PC-3 (cell line): ENCODE data around the gene RASL10B. TPM values are rescaled to one million over a fixed set of nuclear protein-coding genes. Genes with fewer than 3 reads are reported as not detected.

Source experiments
- ATAC-seq: fragments of 200-7000 bp; cut with Tn5 transposase; 2 replicates; pipeline ENCODE4 v1.9.1; 2020; ENCODE audit warnings: mild to moderate bottlenecking, moderate library complexity
- BruUV-seq: library from RNA; stranded (reverse); fragments of 400-500 nt; replicated peaks from 2 replicates; lab custom pipeline; 2021; lab: Mats Ljungman, UMichigan
- CTCF ChIA-PET: fragments of 300-600 bp; sonication (Branson Sonifier 250); formaldehyde crosslinking; loops from one replicate; lab custom pipeline; 2022; ENCODE audit warnings: antibody characterized with exemption; lab: Charles Lee
- POLR2A ChIA-PET: fragments of 300-600 bp; sonication (Branson Sonifier 250); formaldehyde crosslinking; loops from one replicate; lab custom pipeline; 2022; ENCODE audit warnings: antibody characterized with exemption; ENCODE audit not compliant: unreplicated experiment; lab: Charles Lee
- DNase-seq: peaks from one replicate; pipeline ENCODE4 v3.0.0-alpha.2; 2015
- H2AFZ ChIP-seq: fragments of 300-600 bp; sonication (generic); 2 replicates; pipeline ENCODE4 v1.6.0; 2016; ENCODE audit warnings: antibody characterized with exemption, low read length
- H3F3A ChIP-seq: fragments of 300-600 bp; sonication (generic); one replicate; pipeline ENCODE4 v1.6.0; 2017; ENCODE audit warnings: antibody characterized with exemption, low read length, control low read depth, mild to moderate bottlenecking; ENCODE audit not compliant: unreplicated experiment
- H3K27ac ChIP-seq: fragments of 300-600 bp; sonication (generic); 2 replicates; pipeline ENCODE4 v1.5.1; 2016; ENCODE audit warnings: mild to moderate bottlenecking, low read length
- H3K27me3 ChIP-seq: fragments of 300-600 bp; sonication (generic); 2 replicates; pipeline ENCODE4 v1.6.1; 2016; ENCODE audit warnings: low read length, mixed read lengths
- H3K36me3 ChIP-seq: fragments of 300-600 bp; sonication (generic); 2 replicates; pipeline ENCODE4 v1.6.1; 2016; ENCODE audit warnings: low read depth, mixed run types, low read length, mixed read lengths
- H3K4me1 ChIP-seq: fragments of 300-600 bp; sonication (generic); 2 replicates; pipeline ENCODE4 v1.5.1; 2016; ENCODE audit warnings: low read length; ENCODE audit not compliant: insufficient read depth
- H3K4me2 ChIP-seq: fragments of 300-600 bp; sonication (generic); 2 replicates; pipeline ENCODE4 v1.6.0; 2016; ENCODE audit warnings: low read length
- H3K4me3 ChIP-seq: fragments of 300-600 bp; sonication (generic); 2 replicates; pipeline ENCODE4 v1.5.1; 2016; ENCODE audit warnings: mild to moderate bottlenecking, low read length, mixed read lengths
- H3K79me2 ChIP-seq: fragments of 300-600 bp; sonication (generic); 2 replicates; pipeline ENCODE4 v1.6.1; 2017; ENCODE audit warnings: low read length, mixed read lengths
- H3K9ac ChIP-seq: fragments of 300-600 bp; sonication (generic); 2 replicates; pipeline ENCODE4 v1.6.0; 2016; ENCODE audit warnings: mild to moderate bottlenecking, low read length
- H3K9me2 ChIP-seq: fragments of 300-600 bp; sonication (generic); replicated peaks from 2 replicates; pipeline ENCODE4 v1.6.1; 2016; ENCODE audit warnings: mixed run types, low read length, mixed read lengths
- H3K9me3 ChIP-seq: fragments of 300-600 bp; sonication (generic); 2 replicates; pipeline ENCODE4 v1.6.1; 2016; ENCODE audit warnings: low read length, mixed read lengths
- H4K20me1 ChIP-seq: fragments of 300-600 bp; sonication (generic); 2 replicates; pipeline ENCODE4 v1.6.1; 2016; ENCODE audit warnings: low read length, mixed read lengths
- CTCF ChIP-seq: fragments of 300-600 bp; sonication (generic); conservative IDR thresholded peaks from 2 replicates; pipeline ENCODE4 v1.5.1; 2017; ENCODE audit warnings: antibody characterized with exemption, low read depth, mild to moderate bottlenecking, low read length
- EZH2 ChIP-seq: fragments of 300-600 bp; sonication (generic); IDR thresholded peaks from one replicate; pipeline ENCODE4 v1.6.1; 2017; ENCODE audit warnings: antibody characterized with exemption, mild to moderate bottlenecking, low read length; ENCODE audit not compliant: unreplicated experiment
- EZH2phosphoT487 ChIP-seq: fragments of 300-600 bp; sonication (generic); IDR thresholded peaks from 2 replicates; pipeline ENCODE4 v1.6.1; 2018; ENCODE audit warnings: mild to moderate bottlenecking, antibody characterized with exemption, low read length, borderline replicate concordance
- intact Hi-C: fragments of 100-400 bp; cut with micrococcal nuclease; formaldehyde crosslinking; loops from 2 replicates; pipeline ENCODE4 v1.9.0; 2023
- total RNA-seq: library from RNA; depleted of rRNA; stranded (reverse); fragments of >200 nt; gene quantifications from 2 replicates; pipeline ENCODE4 v1.2.3, GENCODE V29; 2014

Gene RASL10B
- total RNA-seq, 1 experiment from 2014 or later: 0.77 TPM

- Histone ChIP-seq H3K9me2 (no peaks in the 10 kb centered on the region), H3K9ac (no peak overlapping the region), H3K36me3 (peaks cover 6% of the 10 kb centered on the region; the same call in 1 of the 2 replicates), H3F3A (no peaks in the 10 kb centered on the region), H3K4me1 (peaks cover 5% of the 10 kb centered on the region; the same call in 1 of the 2 replicates), H3K79me2 (no peaks in the 10 kb centered on the region), H2AFZ (no peak overlapping the region), H3K27me3 (no peaks in the 10 kb centered on the region), H4K20me1 (no peaks in the 10 kb centered on the region), H3K4me3 (no peak overlapping the region), H3K9me3 (no peaks in the 10 kb centered on the region), H3K27ac (no peak overlapping the region), H3K4me2 (no peak overlapping the region)
- TF ChIP-seq EZH2: no peak
- TF ChIP-seq CTCF: no peak
- no peak for TF ChIP-seq EZH2phosphoT487
- intact Hi-C loops: no loop called here
- DNase-seq (no peak), ATAC-seq (no peak)
- CTCF ChIA-PET: interaction anchor here (0.8 kb wide), 1 partner anchor 161 kb away, joined by 3 read pairs; no protein-coding TSS in a partner anchor
- POLR2A ChIA-PET: no interaction called here
- no TSS peak for BruUV-seq
Measured at GRCh38 chr17:35705230-35705629, 26.2 kb upstream of the RASL10B start.

- ATAC-seq (peak; percentile 93), DNase-seq (peak; percentile 41)
- Histone ChIP-seq H3K4me3 (no peak overlapping the region), H3K9me2 (no peaks in the 10 kb centered on the region), H3K4me1 (peaks cover 5% of the 10 kb centered on the region; the same call in 1 of the 2 replicates), H3K27me3 (no peaks in the 10 kb centered on the region), H3K9ac (no peak overlapping the region), H3K4me2 (no peak overlapping the region), H4K20me1 (no peaks in the 10 kb centered on the region), H3F3A (no peaks in the 10 kb centered on the region), H3K79me2 (no peaks in the 10 kb centered on the region), H2AFZ (no peak overlapping the region), H3K36me3 (peaks cover 11% of the 10 kb centered on the region; the same call in 1 of the 2 replicates), H3K9me3 (no peaks in the 10 kb centered on the region), H3K27ac (0 out of 2 replicates have a peak overlapping the region, but pooled peaks have one; percentile 3)
- POLR2A ChIA-PET: no interaction called here
- CTCF ChIA-PET: interaction anchor here (0.8 kb wide), 1 partner anchor 162 kb away, joined by 3 read pairs; no protein-coding TSS in a partner anchor
- TF ChIP-seq EZH2phosphoT487 (no peak), EZH2 (no peak), CTCF (no peak)
- BruUV-seq: no TSS peak
- intact Hi-C loops: no loop called here
Measured at GRCh38 chr17:35705705-35706104, 25.7 kb upstream of the RASL10B start.

GRCh38 chr17:35708149-35708548 lies 23.3 kb upstream of the RASL10B start:
- POLR2A ChIA-PET: no interaction called here
- H3K9me3 ChIP-seq: no peaks in the 10 kb centered on the region
- H3K9me2 ChIP-seq: no peaks in the 10 kb centered on the region
- H3K4me2 ChIP-seq: no peak overlapping the region
- intact Hi-C loops: no loop called here
- no peaks in the 10 kb centered on the region for H3K27me3 ChIP-seq
- BruUV-seq: no TSS peak
- ATAC-seq (no peak), DNase-seq (no peak)
- H3K9ac ChIP-seq: no peak overlapping the region
- no peak overlapping the region for H3K4me3 ChIP-seq
- H4K20me1 ChIP-seq: no peaks in the 10 kb centered on the region
- H3F3A ChIP-seq: no peaks in the 10 kb centered on the region
- TF ChIP-seq EZH2phosphoT487: no peak
- no peak for TF ChIP-seq EZH2
- no peak for TF ChIP-seq CTCF
- H3K27ac ChIP-seq: no peak overlapping the region
- CTCF ChIA-PET: interaction anchor here (0.5 kb wide), 1 partner anchor 175 kb away, joined by 3 read pairs; no protein-coding TSS in a partner anchor
- peaks cover 5% of the 10 kb centered on the region; the same call in 1 of the 2 replicates for H3K4me1 ChIP-seq
- H2AFZ ChIP-seq: no peak overlapping the region
- peaks cover 14% of the 10 kb centered on the region; the same call in 1 of the 2 replicates for H3K36me3 ChIP-seq
- no peaks in the 10 kb centered on the region for H3K79me2 ChIP-seq
